HepG2 (cell line): ENCODE data around the gene HDAC4. TPM values are rescaled to one million over a fixed set of nuclear protein-coding genes. Genes with fewer than 3 reads are reported as not detected.

Experiments used
- CCAR2 ChIP-seq: fragments of 200-400 bp; formaldehyde crosslinking; optimal IDR thresholded peaks from 2 replicates; pipeline ENCODE3; 2018; ENCODE audit warnings: low read depth, mild to moderate bottlenecking, low read length, moderate library complexity
- FOXJ3 ChIP-seq: sonication (generic); formaldehyde crosslinking; IDR thresholded peaks from 2 replicates; pipeline ENCODE4 v1.4.0; 2020; ENCODE audit warnings: missing genetic modification reagents, mild to moderate bottlenecking, borderline replicate concordance
- HOXA9 ChIP-seq: sonication (generic); formaldehyde crosslinking; IDR thresholded peaks from 2 replicates; pipeline ENCODE4 v1.8.1; 2022; ENCODE audit warnings: missing genetic modification reagents, mild to moderate bottlenecking, moderate library complexity, borderline replicate concordance
- PCBP1 ChIP-seq: fragments of 200-400 bp; formaldehyde crosslinking; IDR thresholded peaks from 2 replicates; pipeline ENCODE4 v1.6.1; 2017; ENCODE audit warnings: mild to moderate bottlenecking, low read depth, low read length, borderline replicate concordance
- POGZ ChIP-seq: sonication (generic); formaldehyde crosslinking; IDR thresholded peaks from 2 replicates; pipeline ENCODE4 v1.4.0; 2020; ENCODE audit warnings: mild to moderate bottlenecking, missing genetic modification reagents
- REST ChIP-seq, 2 experiments: IDR thresholded peaks; 2 replicates each; pipeline ENCODE4 v1.6.1; 2011 to 2012; ENCODE audit warnings: low read length in 2 of 2, borderline replicate concordance in 1 of 2, low read depth in 1 of 2, mild to moderate bottlenecking in 1 of 2, moderate library complexity in 1 of 2
- ZNF264 ChIP-seq: sonication (generic); formaldehyde crosslinking; IDR thresholded peaks from 2 replicates; pipeline ENCODE4 v1.4.0; 2020; ENCODE audit warnings: missing genetic modification reagents
- ZNF687 ChIP-seq: sonication (generic); formaldehyde crosslinking; IDR thresholded peaks from 2 replicates; pipeline ENCODE4 v1.5.1; 2020; ENCODE audit warnings: mild to moderate bottlenecking, missing genetic modification reagents, moderate library complexity
- ZNF773 ChIP-seq: sonication (generic); formaldehyde crosslinking; IDR thresholded peaks from 2 replicates; pipeline ENCODE4 v1.4.0; 2020; ENCODE audit warnings: missing genetic modification reagents, borderline replicate concordance
- polyA plus RNA-seq, 8 experiments: library from polyadenylated mRNA; depleted of rRNA in 3 of 8; stranded (reverse) in 7 of 8; unstranded in 1 of 8; fragments of >200 nt; fragmentation: Illumina TruSeq in 4 of 8; extraction: Trizol in 4 of 8; gene quantifications; 2 replicates each; pipeline versions ENCODE4 v1.2.1 to v1.2.3, GENCODE V29; 2011 to 2016; ENCODE audit warnings: low read depth in 4 of 8, missing spikeins in 1 of 8, mixed read lengths in 1 of 8; ENCODE audit not compliant: insufficient read depth in 1 of 8
- total RNA-seq, 5 experiments: library from RNA; depleted of rRNA; stranded (reverse); fragments of >200 nt; fragmentation: Illumina TruSeq; extraction: Trizol; gene quantifications; 2 replicates each; pipeline ENCODE4 v1.2.3, GENCODE V29; 2016; ENCODE audit warnings: low read depth in 1 of 5
- TF ChIP-seq, protein P1 (sequence below): sonication (generic); formaldehyde crosslinking; IDR thresholded peaks from 2 replicates; pipeline ENCODE4 v1.5.0; 2020; ENCODE audit warnings: missing genetic modification reagents
- TF ChIP-seq, protein P2 (sequence below): sonication (generic); formaldehyde crosslinking; IDR thresholded peaks from 2 replicates; pipeline ENCODE4 v1.9.0; 2022; ENCODE audit warnings: low read depth, missing genetic modification reagents
- TF ChIP-seq, protein P3 (sequence below): sonication (generic); formaldehyde crosslinking; IDR thresholded peaks from 2 replicates; pipeline ENCODE4 v1.4.0; 2020; ENCODE audit warnings: missing genetic modification reagents, mild to moderate bottlenecking, borderline replicate concordance

HDAC4 gene
- total and polyA plus RNA-seq, 2 of the 13 experiments (the other 11 are each of a cell fraction or from before 2014, with no cell fraction given) = 10.1 to 11.5 TPM

- TF ChIP-seq ZNF687 (CRISPR knock-in tag) (peak; percentile 100), HOXA9 (peak; percentile 99), PCBP1 (0 out of 2 replicates have a peak, but pooled peaks have one; percentile 80), POGZ (CRISPR knock-in tag) (peak; percentile 95), ZNF773 (CRISPR knock-in tag) (peak; percentile 92), ZNF264 (CRISPR knock-in tag) (peak; percentile 94), FOXJ3 (peak; percentile 72; the same call in 1 of the 2 replicates), REST (IDR thresholded peaks at IDR 0.05; ENCODE audit: borderline replicate concordance in 1 of 2, low read depth in 1 of 2, low read length in 2 of 2) (peak in 1 of 2 experiments; percentile 61; a peak in 2 of 4 replicates), CCAR2 (no peak)
- TF ChIP-seq, protein P1, sequence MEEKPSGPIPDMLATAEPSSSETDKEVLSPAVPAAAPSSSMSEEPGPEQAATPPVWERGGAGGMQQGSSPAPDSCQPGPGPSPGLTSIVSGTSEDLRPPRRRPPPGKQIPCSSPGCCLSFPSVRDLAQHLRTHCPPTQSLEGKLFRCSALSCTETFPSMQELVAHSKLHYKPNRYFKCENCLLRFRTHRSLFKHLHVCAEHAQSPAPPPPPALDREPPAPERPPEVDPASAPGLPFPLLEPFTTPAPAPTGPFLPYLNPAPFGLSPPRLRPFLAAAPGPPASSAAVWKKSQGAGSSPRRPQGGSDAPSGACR (CRISPR knock-in tag) = peak; percentile 86; the same call in 1 of the 2 replicates
- TF ChIP-seq, protein P2, sequence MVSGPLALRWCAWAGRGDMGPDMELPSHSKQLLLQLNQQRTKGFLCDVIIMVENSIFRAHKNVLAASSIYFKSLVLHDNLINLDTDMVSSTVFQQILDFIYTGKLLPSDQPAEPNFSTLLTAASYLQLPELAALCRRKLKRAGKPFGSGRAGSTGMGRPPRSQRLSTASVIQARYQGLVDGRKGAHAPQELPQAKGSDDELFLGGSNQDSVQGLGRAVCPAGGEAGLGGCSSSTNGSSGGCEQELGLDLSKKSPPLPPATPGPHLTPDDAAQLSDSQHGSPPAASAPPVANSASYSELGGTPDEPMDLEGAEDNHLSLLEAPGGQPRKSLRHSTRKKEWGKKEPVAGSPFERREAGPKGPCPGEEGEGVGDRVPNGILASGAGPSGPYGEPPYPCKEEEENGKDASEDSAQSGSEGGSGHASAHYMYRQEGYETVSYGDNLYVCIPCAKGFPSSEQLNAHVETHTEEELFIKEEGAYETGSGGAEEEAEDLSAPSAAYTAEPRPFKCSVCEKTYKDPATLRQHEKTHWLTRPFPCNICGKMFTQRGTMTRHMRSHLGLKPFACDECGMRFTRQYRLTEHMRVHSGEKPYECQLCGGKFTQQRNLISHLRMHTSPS (CRISPR knock-in tag) = peak; percentile 78; the same call in 1 of the 2 replicates
- TF ChIP-seq, protein P3, sequence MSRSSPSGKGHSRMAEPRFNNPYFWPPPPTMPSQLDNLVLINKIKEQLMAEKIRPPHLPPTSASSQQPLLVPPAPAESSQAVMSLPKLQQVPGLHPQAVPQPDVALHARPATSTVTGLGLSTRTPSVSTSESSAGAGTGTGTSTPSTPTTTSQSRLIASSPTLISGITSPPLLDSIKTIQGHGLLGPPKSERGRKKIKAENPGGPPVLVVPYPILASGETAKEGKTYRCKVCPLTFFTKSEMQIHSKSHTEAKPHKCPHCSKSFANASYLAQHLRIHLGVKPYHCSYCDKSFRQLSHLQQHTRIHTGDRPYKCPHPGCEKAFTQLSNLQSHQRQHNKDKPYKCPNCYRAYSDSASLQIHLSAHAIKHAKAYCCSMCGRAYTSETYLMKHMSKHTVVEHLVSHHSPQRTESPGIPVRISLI (CRISPR knock-in tag) = peak; percentile 81
These were observed 454 bp upstream of the HDAC4 start (continued) for GRCh38 chr2:239401067-239401880.
